SK-N-DZ (cell line): ENCODE data around the gene ACTG1.
A peak's percentile ranks its signal among the peaks of the same experiment; 100 is the strongest.

Experiments
- DNase-seq: peaks from one replicate; pipeline ENCODE4 v3.0.0-alpha.2; 2015; ENCODE audit warnings: low spot score

ACTG1 gene

DNA sequence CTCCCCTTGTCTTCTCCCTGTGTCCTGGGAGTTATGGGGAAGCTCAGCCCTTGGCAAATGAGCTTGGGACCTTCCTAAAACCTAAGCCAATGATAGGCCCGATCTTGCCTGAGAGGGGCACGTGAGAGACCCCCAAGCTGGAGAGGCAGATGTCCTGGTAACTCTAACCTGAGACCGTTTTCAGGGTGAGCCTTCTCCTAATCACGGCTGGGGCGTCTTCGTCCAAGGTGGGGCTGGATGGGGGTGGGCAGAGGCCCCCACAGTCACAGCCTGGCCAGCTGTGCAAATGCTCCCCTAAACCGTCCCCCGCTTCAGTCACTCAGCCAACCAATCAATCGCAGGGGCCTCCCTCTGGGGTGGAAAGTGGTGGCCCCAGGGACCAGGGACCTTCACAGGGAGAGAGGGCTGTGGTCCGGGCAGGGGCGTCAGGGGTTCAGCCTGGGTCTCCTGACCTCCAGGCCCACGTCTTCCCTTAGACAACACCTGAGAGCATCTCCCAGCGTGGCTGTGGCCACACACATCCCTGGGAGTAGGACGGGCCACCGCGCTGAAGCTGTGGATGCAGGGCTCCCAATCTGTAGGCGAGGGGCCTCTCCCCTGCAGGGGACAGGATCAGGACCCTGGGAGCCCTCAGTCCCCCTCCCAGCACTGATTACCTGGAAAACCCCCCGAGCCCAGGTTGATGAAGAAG is 30.6 kb downstream of the ACTG1 start:
- DNase-seq = no peak

GRCh38 chr17:81481073-81481799 is 31.4 kb downstream of the ACTG1 start:
- peak; percentile 91 for DNase-seq

DNA sequence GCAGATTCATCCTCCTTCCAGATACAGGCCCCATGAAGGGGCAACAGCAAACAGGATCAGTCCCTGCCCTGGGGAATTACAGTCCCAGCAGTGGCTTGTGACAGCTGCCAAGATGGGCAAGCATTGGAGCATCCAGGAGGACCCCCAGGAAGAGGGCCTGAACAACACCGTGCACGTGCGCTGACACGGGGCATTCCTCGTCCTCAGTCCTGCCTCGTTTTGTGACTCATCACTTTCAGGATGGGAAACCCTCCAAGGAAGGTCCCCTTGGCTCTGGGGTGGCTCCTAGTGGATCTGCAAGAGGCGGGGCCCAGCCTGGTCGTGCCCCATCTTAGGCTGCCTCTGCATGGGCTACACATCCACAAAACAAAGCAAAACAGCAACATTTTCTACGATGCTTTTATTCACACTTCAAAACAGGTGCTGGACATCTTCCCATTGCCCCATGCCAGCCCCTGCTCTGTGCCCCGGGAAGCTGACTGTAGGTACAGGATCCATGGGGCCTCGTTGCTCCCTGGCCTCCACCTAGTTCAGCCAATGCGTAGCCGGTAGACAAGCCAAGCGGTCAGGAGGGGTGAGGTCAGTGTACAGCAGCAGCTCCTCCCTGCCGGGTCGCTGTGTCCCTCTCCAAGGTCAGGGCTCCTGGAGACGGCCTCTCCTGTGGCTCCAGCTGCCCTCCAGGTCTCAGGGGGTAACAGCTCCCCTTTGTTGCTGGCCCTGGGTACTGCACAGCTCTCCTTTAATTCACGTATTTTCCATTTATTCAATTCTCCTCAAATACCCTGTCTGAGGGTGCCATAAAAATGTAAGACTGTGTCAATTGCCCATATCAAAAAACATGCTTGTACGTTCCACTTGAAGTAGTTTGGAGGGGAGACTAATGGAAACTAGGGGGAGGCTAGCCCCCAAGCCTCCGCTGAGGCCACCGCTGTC is 32.2 kb downstream of the ACTG1 start:
- DNase-seq = no peak

DNA sequence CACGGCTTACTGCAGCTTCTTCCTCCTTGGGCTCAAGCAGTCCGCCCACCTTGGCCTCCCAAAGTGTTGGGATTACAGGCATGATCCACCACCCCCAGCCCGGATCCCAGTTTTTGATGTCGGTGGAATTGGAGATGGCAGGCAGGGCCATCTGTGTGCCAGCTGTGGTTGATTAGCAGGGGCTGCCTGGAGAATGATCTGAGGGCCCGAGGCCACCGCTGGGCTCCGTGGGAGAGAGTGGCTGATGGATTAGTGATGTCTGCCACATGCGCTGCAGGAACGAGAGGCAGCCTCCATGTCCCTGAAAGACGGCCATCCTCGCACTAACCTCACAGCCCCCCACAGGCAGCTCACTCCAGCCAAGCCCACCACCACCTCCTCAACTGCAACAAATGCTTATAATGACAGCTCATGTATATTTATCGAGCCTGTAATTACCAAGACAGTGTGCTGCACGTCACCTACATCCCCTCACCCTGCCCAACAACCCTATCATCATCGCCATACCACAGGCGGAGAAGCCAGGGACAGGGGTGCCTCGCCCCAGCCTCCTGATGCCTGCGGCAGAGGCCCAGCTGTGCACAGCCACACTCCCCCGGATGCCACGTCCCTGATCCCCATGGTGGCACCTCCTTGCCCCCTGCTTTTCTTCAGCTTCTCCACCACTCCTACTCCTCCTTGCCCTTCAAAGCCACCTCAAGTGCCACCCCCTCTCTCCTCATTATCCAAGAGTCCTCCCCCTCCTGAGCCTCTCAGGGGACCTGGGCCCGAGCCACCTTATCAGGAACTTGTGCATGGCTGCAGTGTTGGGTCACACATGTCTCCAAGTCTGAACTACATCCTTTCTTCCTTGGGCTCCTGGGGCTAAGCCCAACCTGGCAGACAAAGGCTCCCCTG is 33.2 kb downstream of the ACTG1 start:
- peak; percentile 76 for DNase-seq

DNA sequence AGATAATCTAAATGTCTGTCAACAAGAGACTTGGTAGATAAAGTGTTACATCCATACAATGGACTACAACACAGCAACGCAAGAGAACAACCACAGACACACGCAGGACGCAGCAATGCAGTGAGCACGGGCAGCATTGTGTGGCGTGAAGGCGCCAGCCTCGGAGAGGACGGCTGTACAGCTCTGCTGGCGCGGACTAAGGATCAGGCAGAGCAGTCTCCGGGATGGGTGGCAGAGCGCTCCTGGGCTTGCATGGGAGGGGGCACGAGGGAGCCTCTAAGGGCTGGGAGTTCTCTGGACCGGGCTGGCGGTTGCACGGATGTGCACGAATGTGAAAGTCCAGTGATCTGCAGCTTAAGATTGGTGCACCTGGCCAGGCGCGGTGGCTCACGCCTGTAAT is 34.5 kb downstream of the ACTG1 start:
- DNase-seq = no peak

- no peak for DNase-seq
Observed at GRCh38 chr17:81477173-81477572, 35.4 kb downstream of the ACTG1 start.

GRCh38 chr17:81476635-81477034 is 36.0 kb downstream of the ACTG1 start:
- no peak for DNase-seq

GRCh38 chr17:81476097-81476496 is 36.5 kb downstream of the ACTG1 start:
- no peak for DNase-seq

- no peak for DNase-seq
Observed at GRCh38 chr17:81474958-81475357, 37.6 kb downstream of the ACTG1 start.

DNA sequence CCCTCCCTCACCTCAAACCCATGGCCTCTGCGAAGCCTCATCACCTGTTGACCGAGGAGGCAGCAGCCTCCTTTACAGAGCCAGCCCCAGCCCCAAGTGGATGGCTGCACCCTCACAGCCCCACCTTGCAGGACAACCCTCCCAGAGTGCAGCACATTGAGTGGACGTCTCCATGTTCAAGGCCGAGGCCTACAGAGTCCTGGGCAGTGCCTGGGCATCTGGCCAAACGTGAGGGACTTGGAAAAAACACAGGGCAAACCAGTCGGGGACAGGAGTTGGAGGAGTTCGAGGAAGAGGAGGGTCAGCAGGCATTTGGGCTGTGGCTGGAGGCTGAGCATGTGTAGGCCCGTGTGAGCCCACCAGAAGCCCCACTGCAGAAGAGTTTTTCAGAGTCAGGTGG is 39.6 kb downstream of the ACTG1 start:
- DNase-seq = no peak

GRCh38 chr17:81471818-81472456 is 40.7 kb downstream of the ACTG1 start:
- DNase-seq = peak; percentile 99

- no peak for DNase-seq
Observed at GRCh38 chr17:81470944-81471817, 41.4 kb downstream of the ACTG1 start.

DNA sequence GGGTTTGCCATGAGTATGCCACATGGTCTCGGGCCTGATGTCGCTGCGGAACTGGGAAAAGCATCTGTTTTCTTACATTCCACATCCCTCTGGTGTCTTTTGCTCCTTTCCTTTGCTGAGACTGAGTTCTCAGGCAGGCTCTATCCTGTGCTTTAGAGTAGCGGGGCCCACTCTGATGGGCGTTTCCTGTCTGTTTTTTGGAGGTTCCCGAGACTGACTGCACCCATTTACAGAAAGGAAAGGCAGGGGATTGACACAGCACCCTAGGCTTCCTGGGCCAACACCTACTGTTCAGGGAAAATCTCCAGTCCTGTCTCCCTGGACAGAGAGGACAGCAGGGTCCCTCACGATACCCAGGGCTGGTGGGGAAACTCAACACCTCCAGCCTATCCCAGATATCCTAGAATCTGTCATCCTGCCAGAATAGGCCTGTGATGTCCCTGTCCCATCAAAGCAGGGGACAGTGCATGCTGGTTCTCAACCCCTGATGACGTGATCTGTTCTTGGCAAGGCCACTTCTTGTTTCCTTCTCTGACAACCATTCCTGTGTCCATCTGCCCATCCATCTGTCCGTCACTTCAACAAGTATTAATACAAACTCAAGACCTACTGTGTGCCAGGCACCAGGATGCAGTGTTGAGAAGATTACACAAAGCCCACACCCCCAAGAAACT is 42.2 kb downstream of the ACTG1 start:
- no peak for DNase-seq

GRCh38 chr17:81469266-81469665 is 43.3 kb downstream of the ACTG1 start:
- no peak for DNase-seq

DNA sequence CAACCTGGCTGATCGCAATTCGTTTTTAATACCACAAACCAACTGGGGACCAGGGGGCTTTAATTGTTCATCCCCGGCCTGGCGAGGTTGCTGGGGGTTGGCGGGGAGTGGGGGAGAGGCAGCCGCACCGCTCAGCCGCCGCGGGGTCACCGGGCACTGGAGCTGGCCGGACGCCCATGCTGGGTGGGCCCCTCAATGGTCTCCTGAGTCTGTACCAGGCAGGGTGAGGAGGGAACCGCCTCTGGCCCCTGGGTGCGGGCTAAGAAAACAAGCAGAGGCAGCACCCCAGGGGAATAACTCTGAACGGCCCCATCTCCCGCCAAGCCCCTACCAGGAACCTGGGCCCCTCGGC is 43.9 kb downstream of the ACTG1 start:
- no peak for DNase-seq

DNA sequence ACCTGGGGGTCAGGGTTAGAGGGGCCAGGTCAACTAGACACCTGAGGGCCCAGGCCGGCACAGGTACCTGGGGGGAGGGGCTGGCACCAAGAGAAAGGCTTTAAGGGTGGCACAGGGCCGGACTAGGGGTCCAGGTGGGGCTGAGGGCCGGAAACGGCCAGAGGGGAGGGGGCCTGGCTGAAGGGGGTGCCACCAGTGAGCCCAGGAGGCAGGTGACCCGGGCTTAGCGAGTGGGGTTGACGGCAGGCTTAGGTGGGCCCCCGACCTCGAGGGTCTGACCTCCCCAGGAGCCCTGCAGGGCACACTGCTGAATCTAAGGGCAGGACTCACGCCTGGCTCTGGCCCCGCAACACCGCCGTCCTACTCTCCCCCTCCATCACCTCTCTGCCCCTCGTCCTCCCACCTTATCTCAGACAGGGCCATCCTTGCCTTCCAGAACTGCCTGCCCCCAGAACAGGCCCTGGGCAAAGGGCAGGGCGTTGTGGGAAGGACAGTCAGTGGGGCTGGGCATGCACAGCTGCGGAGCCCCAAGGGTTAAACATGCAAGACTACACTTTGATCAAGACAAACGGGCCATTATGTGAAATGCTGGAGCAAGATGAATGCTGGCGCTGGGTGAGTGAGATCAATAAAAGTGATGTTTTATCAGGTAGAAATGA is 44.4 kb downstream of the ACTG1 start:
- no peak for DNase-seq

DNA sequence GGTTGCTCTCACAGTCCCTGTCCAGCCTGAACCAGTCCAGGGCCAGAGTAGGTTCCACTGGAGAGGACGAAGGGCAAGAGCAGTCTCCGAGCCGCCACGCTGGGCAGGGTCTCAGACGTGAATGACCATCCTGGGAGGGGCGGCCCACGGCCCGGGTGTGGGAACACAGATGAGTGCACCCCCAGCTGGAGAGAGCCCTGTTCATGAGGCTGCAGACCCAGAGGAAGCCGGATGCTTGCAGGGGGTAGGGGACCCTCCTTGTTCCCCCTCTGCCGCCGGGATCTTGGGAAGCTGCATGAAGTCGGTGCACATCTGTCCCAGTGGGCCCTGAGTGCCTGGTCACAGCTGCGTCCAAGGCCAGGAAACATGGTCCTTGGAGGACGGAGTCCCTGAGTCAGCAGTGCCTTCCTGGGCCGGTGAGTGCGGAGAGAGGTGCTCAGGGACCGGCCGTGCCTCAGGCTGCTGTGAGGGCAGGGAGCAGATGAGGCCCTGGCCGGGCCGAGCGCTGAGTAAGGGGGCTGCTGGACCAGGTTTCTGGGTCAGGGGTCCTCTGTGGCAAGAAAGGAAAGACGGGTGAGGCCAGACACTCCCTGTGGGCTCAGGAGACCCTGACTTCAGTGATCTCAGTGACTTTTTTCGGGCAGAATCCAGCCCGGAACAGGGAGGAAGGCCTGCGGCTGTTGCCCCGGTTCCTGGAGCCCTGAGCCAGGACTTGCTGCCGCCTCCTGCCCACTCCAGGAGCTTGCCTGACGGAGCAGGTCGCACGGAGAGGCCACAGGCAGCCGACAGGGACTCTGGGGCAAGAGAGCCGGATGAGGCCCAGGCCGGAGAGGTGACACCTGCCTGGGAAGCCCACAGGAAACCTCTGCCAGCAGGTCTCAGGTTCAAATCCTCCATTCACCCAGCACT is 45.8 kb downstream of the ACTG1 start:
- DNase-seq = peak; percentile 46

DNA sequence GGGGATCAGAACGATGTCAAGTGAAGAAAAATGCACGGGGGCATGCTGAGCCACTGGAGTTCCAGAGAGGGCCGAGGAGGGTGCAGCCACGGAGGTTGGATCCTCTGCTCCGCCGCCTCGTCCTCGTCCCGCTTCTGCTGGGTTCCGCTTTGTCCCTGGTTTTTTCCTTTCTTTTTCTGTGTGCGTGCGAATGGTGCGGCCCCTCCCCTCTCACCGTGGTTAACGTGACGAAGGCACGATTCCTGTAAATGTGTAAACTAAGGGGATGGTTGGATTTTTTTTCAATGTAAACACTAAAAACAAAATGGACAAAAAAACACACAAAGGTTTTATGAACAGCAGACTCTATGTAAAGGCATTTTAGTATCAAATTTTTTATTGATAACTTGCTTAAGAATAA is 46.7 kb downstream of the ACTG1 start:
- DNase-seq = no peak
